HepG2 (cell line): ENCODE measurements around the gene PAMR1. TPM values are rescaled to one million over a fixed set of nuclear protein-coding genes. Genes with fewer than 3 reads are reported as not detected.

ENCODE experiments used
- CEBPG ChIP-seq: IDR thresholded peaks from 2 replicates; pipeline ENCODE4 v1.6.1; 2016
- DPF2 ChIP-seq: sonication (generic); formaldehyde crosslinking; IDR thresholded peaks from 2 replicates; pipeline ENCODE4 v1.4.0; 2020; ENCODE audit warnings: mild to moderate bottlenecking, low read depth, missing genetic modification reagents, borderline replicate concordance
- KAT2B ChIP-seq: fragments of 150-350 bp; IDR thresholded peaks from 2 replicates; pipeline ENCODE4 v1.6.1; 2014; ENCODE audit warnings: low read depth, low read length, borderline replicate concordance
- MED13 ChIP-seq: sonication (generic); formaldehyde crosslinking; IDR thresholded peaks from 2 replicates; pipeline ENCODE4 v1.5.0; 2020; ENCODE audit warnings: missing genetic modification reagents
- NCOA1 ChIP-seq: sonication (generic); formaldehyde crosslinking; IDR thresholded peaks from 2 replicates; pipeline ENCODE4 v1.9.0; 2021; ENCODE audit warnings: missing genetic modification reagents
- NFKB2 ChIP-seq: sonication (generic); formaldehyde crosslinking; IDR thresholded peaks from 2 replicates; pipeline ENCODE4 v1.4.0; 2020; ENCODE audit warnings: missing genetic modification reagents, borderline replicate concordance
- SP140L ChIP-seq: sonication (generic); formaldehyde crosslinking; IDR thresholded peaks from 2 replicates; pipeline ENCODE4 v1.4.0; 2020; ENCODE audit warnings: missing genetic modification reagents, borderline replicate concordance
- SP5 ChIP-seq: IDR thresholded peaks from 2 replicates; pipeline ENCODE4 v1.6.1; 2016; ENCODE audit warnings: low read depth, borderline replicate concordance
- TBX3 ChIP-seq: fragments of 450-650 bp; IDR thresholded peaks from 2 replicates; pipeline ENCODE4 v1.6.1; 2017; ENCODE audit warnings: antibody characterized with exemption, mild to moderate bottlenecking, inconsistent platforms, borderline replicate concordance
- ZBED4 ChIP-seq: sonication (generic); formaldehyde crosslinking; IDR thresholded peaks from 2 replicates; pipeline ENCODE4 v1.4.0; 2020; ENCODE audit warnings: missing genetic modification reagents, borderline replicate concordance
- ZBTB39 ChIP-seq: sonication (generic); formaldehyde crosslinking; IDR thresholded peaks from 2 replicates; pipeline ENCODE4 v1.5.0; 2020; ENCODE audit warnings: missing genetic modification reagents
- ZFP36 ChIP-seq: fragments of 150-350 bp; IDR thresholded peaks from 2 replicates; pipeline ENCODE4 v1.6.1; 2018; ENCODE audit warnings: borderline replicate concordance, low read length, low read depth; ENCODE audit not compliant: partially characterized antibody
- ZFY ChIP-seq: sonication (generic); formaldehyde crosslinking; IDR thresholded peaks from 2 replicates; pipeline ENCODE4 v1.4.0; 2020; ENCODE audit warnings: missing genetic modification reagents
- ZNF101 ChIP-seq: sonication (generic); formaldehyde crosslinking; IDR thresholded peaks from 2 replicates; pipeline ENCODE4 v1.4.0; 2020; ENCODE audit warnings: mild to moderate bottlenecking, low read depth, missing genetic modification reagents, borderline replicate concordance
- ZNF232 ChIP-seq: sonication (generic); formaldehyde crosslinking; IDR thresholded peaks from 2 replicates; pipeline ENCODE4 v1.4.0; 2020; ENCODE audit warnings: missing genetic modification reagents, borderline replicate concordance
- ZNF326 ChIP-seq: sonication (generic); formaldehyde crosslinking; IDR thresholded peaks from 2 replicates; pipeline ENCODE4 v1.4.0; 2020; ENCODE audit warnings: missing genetic modification reagents, borderline replicate concordance
- ZNF432 ChIP-seq: sonication (generic); formaldehyde crosslinking; IDR thresholded peaks from 2 replicates; pipeline ENCODE4 v1.5.0; 2020; ENCODE audit warnings: missing genetic modification reagents, mild to moderate bottlenecking, borderline replicate concordance
- ZNF556 ChIP-seq: sonication (generic); formaldehyde crosslinking; IDR thresholded peaks from 2 replicates; pipeline ENCODE4 v1.4.0; 2020; ENCODE audit warnings: mild to moderate bottlenecking, missing genetic modification reagents, borderline replicate concordance
- ZNF678 ChIP-seq: sonication (generic); formaldehyde crosslinking; IDR thresholded peaks from 2 replicates; pipeline ENCODE4 v1.4.0; 2020; ENCODE audit warnings: mild to moderate bottlenecking, missing genetic modification reagents
- ZUFSP ChIP-seq: sonication (generic); formaldehyde crosslinking; IDR thresholded peaks from 2 replicates; pipeline ENCODE4 v1.9.0; 2021; ENCODE audit warnings: missing genetic modification reagents, mild to moderate bottlenecking, borderline replicate concordance
- polyA plus RNA-seq, 8 experiments: library from polyadenylated mRNA; depleted of rRNA in 3 of 8; stranded (reverse) in 7 of 8; unstranded in 1 of 8; fragments of >200 nt; fragmentation: Illumina TruSeq in 4 of 8; extraction: Trizol in 4 of 8; gene quantifications; 2 replicates each; pipeline versions ENCODE4 v1.2.1 to v1.2.3, GENCODE V29; 2011 to 2016; ENCODE audit warnings: low read depth in 4 of 8, missing spikeins in 1 of 8, mixed read lengths in 1 of 8; ENCODE audit not compliant: insufficient read depth in 1 of 8
- total RNA-seq, 5 experiments: library from RNA; depleted of rRNA; stranded (reverse); fragments of >200 nt; fragmentation: Illumina TruSeq; extraction: Trizol; gene quantifications; 2 replicates each; pipeline ENCODE4 v1.2.3, GENCODE V29; 2016; ENCODE audit warnings: low read depth in 1 of 5

The PAMR1 gene
- total and polyA plus RNA-seq, 2 of the 13 experiments (the other 11 are each of a cell fraction or from before 2014, with no cell fraction given), result not detected

- no peak for TF ChIP-seq ZBTB39 (CRISPR knock-in tag)
- peak; percentile 85 for TF ChIP-seq CEBPG (CRISPR knock-in tag)
- no peak for TF ChIP-seq ZFP36
- TF ChIP-seq ZNF432 (CRISPR knock-in tag), result no peak
- TF ChIP-seq MED13, result no peak
- TF ChIP-seq SP5 (CRISPR knock-in tag), result no peak
- no peak for TF ChIP-seq ZNF101 (CRISPR knock-in tag)
- no peak for TF ChIP-seq ZNF232 (CRISPR knock-in tag)
- no peak for TF ChIP-seq ZBED4 (CRISPR knock-in tag)
- no peak for TF ChIP-seq ZFY (CRISPR knock-in tag)
- TF ChIP-seq TBX3, result no peak
- TF ChIP-seq KAT2B, result no peak
- TF ChIP-seq ZNF678 (CRISPR knock-in tag), result no peak
- TF ChIP-seq ZNF556 (CRISPR knock-in tag), result no peak; the same call in 1 of the 2 replicates
- TF ChIP-seq NFKB2 (CRISPR knock-in tag), result no peak
- TF ChIP-seq DPF2 (CRISPR knock-in tag), result peak; percentile 55; the same call in 1 of the 2 replicates
- no peak for TF ChIP-seq ZNF326
- TF ChIP-seq NCOA1 (CRISPR knock-in tag), result no peak
- TF ChIP-seq ZUFSP, result no peak
- TF ChIP-seq SP140L (CRISPR knock-in tag), result no peak
Measured at GRCh38 chr11:35390737-35391682, 134.4 kb downstream of the PAMR1 start (continued).
